GM12892 (cell line): ENCODE data around the gene TP53RK.

Source experiments
- POLR2A ChIP-seq: IDR thresholded peaks from 2 replicates; pipeline ENCODE4 v1.6.1; 2011; ENCODE audit warnings: low read depth, low read length, control low read depth
- POLR2AphosphoS5 ChIP-seq: IDR thresholded peaks from 2 replicates; pipeline ENCODE4 v1.6.1; 2011; ENCODE audit warnings: low read depth, low read length, control low read depth
- TAF1 ChIP-seq: IDR thresholded peaks from 2 replicates; pipeline ENCODE4 v1.6.1; 2011; ENCODE audit warnings: low read depth, mild to moderate bottlenecking, control low read depth, low read length, borderline replicate concordance

DNA sequence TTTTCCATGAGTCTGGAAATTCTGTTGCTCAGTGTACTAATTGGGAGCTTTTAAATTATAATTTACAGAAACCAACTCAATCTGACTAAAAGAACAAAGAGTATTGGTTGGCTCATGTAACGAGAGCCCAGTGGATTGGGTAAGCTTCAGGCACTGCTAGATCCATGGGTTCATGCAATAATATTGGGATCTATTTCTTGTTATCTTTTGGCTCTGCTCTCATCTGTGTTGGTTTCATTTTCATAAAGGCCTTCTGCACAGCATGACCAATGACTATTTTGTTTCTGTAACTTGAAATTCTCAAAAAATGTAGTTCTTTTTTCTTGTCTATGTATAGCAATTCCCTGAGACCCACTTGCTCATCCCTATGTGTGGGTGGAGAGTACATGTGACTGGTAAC, 32.2 kb upstream of the TP53RK start:
- no peak for TF ChIP-seq POLR2A
- TF ChIP-seq POLR2AphosphoS5, result no peak
- no peak for TF ChIP-seq TAF1
